Stimulated activated effector memory CD8-positive, alpha-beta T cell treated with anti-CD3 and anti-CD28 coated beads, Interleukin-12 subunit alpha, Interleukin-12 subunit beta, amount 100 ng/mL, for 72 hours (primary cell): ENCODE results near the gene CPNE7.

Experiments used
- ATAC-seq: fragments of 150-1000 bp; cut with Tn5 transposase; 2 replicates; pipeline ENCODE4 v1.10.0; 2021
- DNase-seq, 2 donors: peaks; one replicate each; pipeline ENCODE4 v3.0.0; 2021 to 2022; ENCODE audit warnings: low spot score in 2 of 2
- H3K27ac Mint-ChIP-seq: one replicate; pipeline ENCODE4 v1.8.0; 2022; ENCODE audit warnings: mild to moderate bottlenecking, mixed read lengths
- H3K36me3 Mint-ChIP-seq: one replicate; pipeline ENCODE4 v1.8.0; 2022; ENCODE audit warnings: mild to moderate bottlenecking, mixed read lengths
- H3K4me1 Mint-ChIP-seq: one replicate; pipeline ENCODE4 v1.8.0; 2022; ENCODE audit warnings: mixed read lengths
- H3K4me3 Mint-ChIP-seq: one replicate; pipeline ENCODE4 v1.8.0; 2022; ENCODE audit warnings: mild to moderate bottlenecking, mixed read lengths
- H3K9me3 Mint-ChIP-seq: one replicate; pipeline ENCODE4 v1.8.0; 2022; ENCODE audit warnings: mixed read lengths

Gene CPNE7

GRCh38 chr16:89613231-89613953, 37.8 kb downstream of the CPNE7 start, which contains the start of gene DPEP1:
DPEP1 (plus strand) TSS chr16:89613642; CDS start chr16:89630411, 16,769 bp downstream.
- ATAC-seq, result no peak
- peaks cover 3% of the 10 kb centered on the region for H3K9me3 Mint-ChIP-seq
- DNase-seq, result no peak
- no peak within 1 kb of the TSS for H3K27ac Mint-ChIP-seq
- H3K36me3 Mint-ChIP-seq, result peaks cover 19% of the 10 kb centered on the region
- no peak within 1 kb of the TSS for H3K4me3 Mint-ChIP-seq
- H3K4me1 Mint-ChIP-seq, result peaks cover 14% of the 10 kb centered on the region

- ATAC-seq (no peak), DNase-seq (no peak)
- H3K27ac Mint-ChIP-seq, result no peak overlapping the region
- peaks cover 3% of the 10 kb centered on the region for H3K9me3 Mint-ChIP-seq
- no peak overlapping the region for H3K4me3 Mint-ChIP-seq
- peaks cover 14% of the 10 kb centered on the region for H3K4me1 Mint-ChIP-seq
- H3K36me3 Mint-ChIP-seq, result peaks cover 19% of the 10 kb centered on the region
These were observed 38.4 kb downstream of the CPNE7 start for GRCh38 chr16:89613954-89614459.

- Mint-ChIP-seq H3K27ac (no peak overlapping the region), H3K36me3 (peaks cover 19% of the 10 kb centered on the region), H3K4me3 (no peak overlapping the region), H3K4me1 (peaks cover 14% of the 10 kb centered on the region), H3K9me3 (peaks cover 3% of the 10 kb centered on the region)
- ATAC-seq, result no peak
- no peak for DNase-seq
These were observed 39.6 kb downstream of the CPNE7 start for GRCh38 chr16:89615176-89615575.

- peak overlapping the region; percentile 98 for H3K27ac Mint-ChIP-seq
These were observed 40.1 kb downstream of the CPNE7 start for GRCh38 chr16:89615596-89616090.

GRCh38 chr16:89616623-89617022, 41.1 kb downstream of the CPNE7 start:
- Mint-ChIP-seq H3K4me3 (no peak overlapping the region), H3K27ac (peak overlapping the region; percentile 98), H3K9me3 (peaks cover 3% of the 10 kb centered on the region), H3K36me3 (peaks cover 19% of the 10 kb centered on the region), H3K4me1 (peaks cover 14% of the 10 kb centered on the region)
- DNase-seq (no peak), ATAC-seq (no peak)

More at GRCh38 chr16:89615596-89616090, 40.1 kb downstream of the CPNE7 start:
- no peak overlapping the region for H3K4me3 Mint-ChIP-seq
- H3K4me1 Mint-ChIP-seq, result peaks cover 14% of the 10 kb centered on the region
- H3K9me3 Mint-ChIP-seq, result peaks cover 3% of the 10 kb centered on the region
- H3K36me3 Mint-ChIP-seq, result peaks cover 19% of the 10 kb centered on the region
- DNase-seq (no peak), ATAC-seq (no peak)

GRCh38 chr16:89617036-89617435, 41.5 kb downstream of the CPNE7 start:
- no peak overlapping the region for H3K4me3 Mint-ChIP-seq
- peak overlapping the region; percentile 98 for H3K27ac Mint-ChIP-seq
- ATAC-seq, result peak; percentile 34
- H3K36me3 Mint-ChIP-seq, result peaks cover 19% of the 10 kb centered on the region
- H3K9me3 Mint-ChIP-seq, result peaks cover 3% of the 10 kb centered on the region
- H3K4me1 Mint-ChIP-seq, result peaks cover 14% of the 10 kb centered on the region
- no peak for DNase-seq

GRCh38 chr16:89618109-89618998, 42.8 kb downstream of the CPNE7 start:
- no peak for DNase-seq
- peaks cover 14% of the 10 kb centered on the region for H3K4me1 Mint-ChIP-seq

GRCh38 chr16:89619840-89620239, 44.3 kb downstream of the CPNE7 start:
- DNase-seq (no peak), ATAC-seq (no peak)
- H3K4me1 Mint-ChIP-seq, result peaks cover 14% of the 10 kb centered on the region
- peaks cover 10% of the 10 kb centered on the region for H3K36me3 Mint-ChIP-seq
- peaks cover 3% of the 10 kb centered on the region for H3K9me3 Mint-ChIP-seq
- no peak overlapping the region for H3K4me3 Mint-ChIP-seq
- no peak overlapping the region for H3K27ac Mint-ChIP-seq

More at GRCh38 chr16:89618109-89618998, 42.8 kb downstream of the CPNE7 start:
- peaks cover 3% of the 10 kb centered on the region for H3K9me3 Mint-ChIP-seq
- H3K4me3 Mint-ChIP-seq, result no peak overlapping the region
- ATAC-seq, result no peak
- H3K36me3 Mint-ChIP-seq, result peaks cover 10% of the 10 kb centered on the region
- no peak overlapping the region for H3K27ac Mint-ChIP-seq

- Mint-ChIP-seq H3K9me3 (peaks cover 3% of the 10 kb centered on the region), H3K27ac (no peak overlapping the region), H3K4me1 (peaks cover 14% of the 10 kb centered on the region), H3K36me3 (peaks cover 10% of the 10 kb centered on the region), H3K4me3 (no peak overlapping the region)
- DNase-seq (no peak), ATAC-seq (no peak)
These were observed 44.9 kb downstream of the CPNE7 start for GRCh38 chr16:89620406-89620841.

GRCh38 chr16:89621136-89621697, 45.7 kb downstream of the CPNE7 start:
- Mint-ChIP-seq H3K36me3 (peaks cover 7% of the 10 kb centered on the region), H3K27ac (no peak overlapping the region), H3K4me3 (no peak overlapping the region), H3K4me1 (peaks cover 11% of the 10 kb centered on the region), H3K9me3 (peaks cover 3% of the 10 kb centered on the region)
- no peak for ATAC-seq
- no peak for DNase-seq

GRCh38 chr16:89621698-89622409, 46.3 kb downstream of the CPNE7 start:
- ATAC-seq (no peak), DNase-seq (no peak)
- no peak overlapping the region for H3K27ac Mint-ChIP-seq
- H3K9me3 Mint-ChIP-seq, result no peaks in the 10 kb centered on the region
- no peak overlapping the region for H3K4me3 Mint-ChIP-seq
- H3K36me3 Mint-ChIP-seq, result peaks cover under 1% of the 10 kb centered on the region
- H3K4me1 Mint-ChIP-seq, result peaks cover 5% of the 10 kb centered on the region

- no peak for DNase-seq
- no peaks in the 10 kb centered on the region for H3K36me3 Mint-ChIP-seq
- no peak overlapping the region for H3K27ac Mint-ChIP-seq
- H3K9me3 Mint-ChIP-seq, result no peaks in the 10 kb centered on the region
- ATAC-seq, result no peak
- H3K4me1 Mint-ChIP-seq, result no peaks in the 10 kb centered on the region
- no peak overlapping the region for H3K4me3 Mint-ChIP-seq
These were observed 48.1 kb downstream of the CPNE7 start for GRCh38 chr16:89623511-89624261.

- ATAC-seq (no peak), DNase-seq (no peak)
- Mint-ChIP-seq H3K4me1 (no peaks in the 10 kb centered on the region), H3K27ac (no peak overlapping the region), H3K9me3 (no peaks in the 10 kb centered on the region), H3K36me3 (no peaks in the 10 kb centered on the region), H3K4me3 (no peak overlapping the region)
These were observed 49.5 kb downstream of the CPNE7 start for GRCh38 chr16:89624777-89625761.
